H1 (cell line): ENCODE data around the gene CCDC89.

Experiments used
- CTCF ChIP-seq, 3 experiments: IDR thresholded peaks; 1 replicate in 2 of 3; 2 replicates in 1 of 3; pipeline versions ENCODE4 v1.5.1 to v1.6.1; 2011; ENCODE audit warnings: low read length in 3 of 3, mild to moderate bottlenecking in 3 of 3, inconsistent platforms in 2 of 3, low read depth in 1 of 3, moderate library complexity in 1 of 3; ENCODE audit not compliant: insufficient read depth in 1 of 3; ENCODE audit errors: control extremely low read depth in 1 of 3
- EZH2 ChIP-seq: fragments of 200-600 bp; sonication (generic); IDR thresholded peaks from 2 replicates; pipeline ENCODE4 v1.7.1; 2012; ENCODE audit warnings: low read depth, mild to moderate bottlenecking, moderate library complexity, low read length, inconsistent platforms; ENCODE audit not compliant: severe bottlenecking
- JUN ChIP-seq: IDR thresholded peaks from 2 replicates; pipeline ENCODE4 v1.6.1; 2011; ENCODE audit warnings: low read depth, mild to moderate bottlenecking, improper control_type of control experiment, low read length
- TAF7 ChIP-seq: optimal IDR thresholded peaks from 2 replicates; pipeline ENCODE3; 2011; ENCODE audit warnings: low read depth, mild to moderate bottlenecking, inconsistent platforms, low read length, moderate library complexity, borderline replicate concordance

GRCh38 chr11:85732965-85733364 lies 47.0 kb upstream of the CCDC89 start:
- TF ChIP-seq JUN = no peak
- TF ChIP-seq CTCF (IDR thresholded peaks at IDR 0.05; ENCODE audit: control extremely low read depth in 1 of 3, insufficient read depth in 1 of 3, low read depth in 1 of 3, low read length in 3 of 3) = no peak
- TF ChIP-seq EZH2 = no peak
- TF ChIP-seq TAF7 = no peak
